Peyer's patch (tissue), 4 donors: Measurements from ENCODE around the gene RNF5.

ENCODE experiments used
- POLR2A ChIP-seq, 2 donors: fragments of 450-650 bp; IDR thresholded peaks; one replicate each; pipeline ENCODE4 v1.5.1; 2017; ENCODE audit warnings: antibody characterized with exemption in 2 of 2, mild to moderate bottlenecking in 2 of 2, moderate library complexity in 2 of 2
- TF ChIP-seq, protein P1 (sequence below), 6 experiments: fragments of 450-650 bp in 4 of 6; fragments of 200-600 bp in 2 of 6; sonication (generic) in 1 of 6; IDR thresholded peaks; one replicate each; pipeline ENCODE4 v1.5.1; 2017 to 2019; ENCODE audit warnings: antibody characterized with exemption in 6 of 6, mild to moderate bottlenecking in 3 of 6, moderate library complexity in 1 of 6

DNA sequence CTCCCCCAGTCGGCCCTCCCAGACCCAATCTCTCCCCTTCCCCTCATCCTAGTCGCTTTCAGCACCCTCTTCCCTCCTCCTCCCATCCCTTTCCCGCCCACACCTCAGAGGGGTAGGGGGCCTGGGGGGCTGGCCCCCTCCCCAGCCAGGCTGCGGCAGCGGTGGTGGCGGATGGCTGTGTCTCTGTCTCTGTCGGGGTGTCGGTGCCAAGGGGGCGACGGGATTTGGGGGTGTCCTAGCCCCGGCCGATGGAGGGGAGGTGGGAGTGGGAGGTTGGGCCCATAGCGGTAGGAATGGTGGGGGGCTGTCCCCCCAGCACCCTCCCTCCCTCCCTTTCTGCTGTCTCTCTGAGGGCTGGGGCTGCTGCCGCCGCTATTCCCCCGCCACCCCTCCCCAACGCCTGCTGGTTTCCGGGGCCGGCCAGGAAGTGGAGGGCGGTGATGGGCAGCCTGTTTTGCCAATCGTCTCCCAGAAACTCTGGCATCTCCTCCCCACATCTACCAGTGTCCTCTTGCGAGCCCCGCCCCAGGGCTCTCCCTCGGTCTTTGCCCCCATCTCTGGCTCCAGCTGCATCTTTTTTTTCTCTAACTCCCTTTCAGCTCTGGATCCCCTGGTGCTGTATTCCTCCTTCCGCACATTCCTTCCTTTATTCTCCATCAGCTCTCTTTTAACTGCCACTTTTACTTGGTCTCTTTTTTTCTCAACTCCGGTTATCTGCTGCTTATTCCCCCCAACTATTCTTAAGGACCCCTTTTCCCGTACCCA, 2.3 kb upstream of the RNF5 start, which contains the start of gene AGPAT1:
- TF ChIP-seq POLR2A (IDR thresholded peaks at IDR 0.05) = peak; percentile 26 to 71
- TF ChIP-seq, protein P1, sequence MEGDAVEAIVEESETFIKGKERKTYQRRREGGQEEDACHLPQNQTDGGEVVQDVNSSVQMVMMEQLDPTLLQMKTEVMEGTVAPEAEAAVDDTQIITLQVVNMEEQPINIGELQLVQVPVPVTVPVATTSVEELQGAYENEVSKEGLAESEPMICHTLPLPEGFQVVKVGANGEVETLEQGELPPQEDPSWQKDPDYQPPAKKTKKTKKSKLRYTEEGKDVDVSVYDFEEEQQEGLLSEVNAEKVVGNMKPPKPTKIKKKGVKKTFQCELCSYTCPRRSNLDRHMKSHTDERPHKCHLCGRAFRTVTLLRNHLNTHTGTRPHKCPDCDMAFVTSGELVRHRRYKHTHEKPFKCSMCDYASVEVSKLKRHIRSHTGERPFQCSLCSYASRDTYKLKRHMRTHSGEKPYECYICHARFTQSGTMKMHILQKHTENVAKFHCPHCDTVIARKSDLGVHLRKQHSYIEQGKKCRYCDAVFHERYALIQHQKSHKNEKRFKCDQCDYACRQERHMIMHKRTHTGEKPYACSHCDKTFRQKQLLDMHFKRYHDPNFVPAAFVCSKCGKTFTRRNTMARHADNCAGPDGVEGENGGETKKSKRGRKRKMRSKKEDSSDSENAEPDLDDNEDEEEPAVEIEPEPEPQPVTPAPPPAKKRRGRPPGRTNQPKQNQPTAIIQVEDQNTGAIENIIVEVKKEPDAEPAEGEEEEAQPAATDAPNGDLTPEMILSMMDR (IDR thresholded peaks at IDR 0.05) = no peak
